Thoracic aorta (tissue), 2 donors: ENCODE data around the gene BPIFB6. TPM values are rescaled to one million over a fixed set of nuclear protein-coding genes. Genes with fewer than 3 reads are reported as not detected.

Source experiments
- ATAC-seq: fragments of 150-250 bp; one replicate; pipeline ENCODE4 v1.8.0; 2017; ENCODE audit warnings: low read depth; ENCODE audit not compliant: insufficient number of reproducible peaks, low FRiP score
- DNase-seq: peaks from one replicate; pipeline ENCODE4 v3.0.0-alpha.2; 2020; ENCODE audit warnings: low spot score
- H3K27ac ChIP-seq, 2 donors: fragments of 200-600 bp; sonication (generic); 1 replicate in 1 of 2; 2 replicates in 1 of 2; pipeline ENCODE4 v1.5.1; 2016; ENCODE audit warnings: mild to moderate bottlenecking in 2 of 2, moderate library complexity in 2 of 2
- H3K27me3 ChIP-seq: fragments of 200-600 bp; sonication (generic); replicated peaks from 2 replicates; pipeline ENCODE4 v1.6.0; 2016; ENCODE audit warnings: mild to moderate bottlenecking; ENCODE audit not compliant: insufficient read depth
- H3K36me3 ChIP-seq: fragments of 200-600 bp; sonication (generic); one replicate; pipeline ENCODE4 v1.5.1; 2016
- H3K4me1 ChIP-seq, 2 donors: fragments of 200-600 bp; sonication (generic); 1 replicate in 1 of 2; 2 replicates in 1 of 2; pipeline versions ENCODE4 v1.5.1 to v1.6.0; 2016; ENCODE audit warnings: low read depth in 2 of 2, mild to moderate bottlenecking in 1 of 2; ENCODE audit not compliant: control insufficient read depth in 1 of 2
- H3K4me3 ChIP-seq: fragments of 200-600 bp; sonication (generic); 2 replicates; pipeline ENCODE4 v1.5.1; 2016; ENCODE audit warnings: mild to moderate bottlenecking
- H3K9me3 ChIP-seq: fragments of 200-600 bp; sonication (generic); 2 replicates; pipeline ENCODE4 v1.5.1; 2016
- total RNA-seq, 2 donors: library from RNA; depleted of rRNA; stranded (reverse); fragments of >200 nt; gene quantifications; one replicate each; pipeline versions ENCODE4 v1.1.0 to v1.2.3, GENCODE V29; 2016
- TF ChIP-seq, protein P1 (sequence below): fragments of 200-600 bp; sonication (generic); IDR thresholded peaks from one replicate; pipeline ENCODE4 v1.5.1; 2019; ENCODE audit warnings: antibody characterized with exemption

Gene BPIFB6
- total RNA-seq, 2 donors from 2014 or later = not detected

DNA sequence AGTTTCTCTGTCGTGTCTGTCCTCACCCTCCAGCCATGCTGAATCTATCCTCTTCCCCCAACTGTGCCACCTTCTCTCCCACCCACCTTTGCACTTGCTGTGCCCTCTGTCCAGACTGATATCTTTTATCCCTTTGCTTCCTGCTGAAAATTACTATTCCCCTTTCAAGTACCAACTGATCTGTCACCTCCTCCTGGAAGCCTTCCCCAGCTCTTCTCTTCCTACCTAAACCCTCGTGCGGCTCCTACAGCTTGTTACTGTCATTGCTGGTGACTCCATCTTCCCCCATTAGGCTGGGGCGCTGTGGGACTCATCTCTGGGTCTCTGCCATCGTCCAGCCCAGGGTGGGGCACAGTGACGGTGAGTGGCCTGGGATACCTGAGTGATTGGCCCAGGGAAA, 1.1 kb downstream of the BPIFB6 start:
- no peaks in the 10 kb centered on the region for H3K36me3 ChIP-seq
- DNase-seq (no peak), ATAC-seq (no peak)
- H3K4me3 ChIP-seq = no peak overlapping the region
- no peaks in the 10 kb centered on the region for H3K9me3 ChIP-seq
- no peaks in the 10 kb centered on the region for H3K4me1 ChIP-seq
- TF ChIP-seq, protein P1, sequence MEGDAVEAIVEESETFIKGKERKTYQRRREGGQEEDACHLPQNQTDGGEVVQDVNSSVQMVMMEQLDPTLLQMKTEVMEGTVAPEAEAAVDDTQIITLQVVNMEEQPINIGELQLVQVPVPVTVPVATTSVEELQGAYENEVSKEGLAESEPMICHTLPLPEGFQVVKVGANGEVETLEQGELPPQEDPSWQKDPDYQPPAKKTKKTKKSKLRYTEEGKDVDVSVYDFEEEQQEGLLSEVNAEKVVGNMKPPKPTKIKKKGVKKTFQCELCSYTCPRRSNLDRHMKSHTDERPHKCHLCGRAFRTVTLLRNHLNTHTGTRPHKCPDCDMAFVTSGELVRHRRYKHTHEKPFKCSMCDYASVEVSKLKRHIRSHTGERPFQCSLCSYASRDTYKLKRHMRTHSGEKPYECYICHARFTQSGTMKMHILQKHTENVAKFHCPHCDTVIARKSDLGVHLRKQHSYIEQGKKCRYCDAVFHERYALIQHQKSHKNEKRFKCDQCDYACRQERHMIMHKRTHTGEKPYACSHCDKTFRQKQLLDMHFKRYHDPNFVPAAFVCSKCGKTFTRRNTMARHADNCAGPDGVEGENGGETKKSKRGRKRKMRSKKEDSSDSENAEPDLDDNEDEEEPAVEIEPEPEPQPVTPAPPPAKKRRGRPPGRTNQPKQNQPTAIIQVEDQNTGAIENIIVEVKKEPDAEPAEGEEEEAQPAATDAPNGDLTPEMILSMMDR = no peak
- H3K27me3 ChIP-seq = no peaks in the 10 kb centered on the region
- H3K27ac ChIP-seq = no peak overlapping the region

DNA sequence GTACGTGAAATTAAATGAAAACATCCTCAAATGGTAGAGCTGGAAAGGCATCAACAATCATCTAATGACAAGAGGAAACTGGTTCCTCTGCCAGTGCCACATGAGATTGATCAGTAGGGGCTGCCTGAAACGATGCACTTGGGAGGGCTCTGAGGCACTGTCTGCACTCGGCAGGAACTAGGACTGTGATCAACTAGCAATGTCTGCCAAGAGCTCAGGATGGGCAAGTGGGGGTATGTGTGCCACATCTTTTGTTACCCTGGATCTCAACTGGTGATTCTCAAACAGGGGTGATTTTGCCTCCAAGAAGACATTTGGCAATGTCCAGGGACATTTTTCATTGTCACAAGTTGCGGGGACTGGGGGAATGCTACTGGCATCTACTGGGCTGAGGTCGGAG, 1.9 kb downstream of the BPIFB6 start:
- TF ChIP-seq, protein P1 = no peak
- H3K4me1 ChIP-seq = no peaks in the 10 kb centered on the region
- H3K4me3 ChIP-seq = no peak overlapping the region

DNA sequence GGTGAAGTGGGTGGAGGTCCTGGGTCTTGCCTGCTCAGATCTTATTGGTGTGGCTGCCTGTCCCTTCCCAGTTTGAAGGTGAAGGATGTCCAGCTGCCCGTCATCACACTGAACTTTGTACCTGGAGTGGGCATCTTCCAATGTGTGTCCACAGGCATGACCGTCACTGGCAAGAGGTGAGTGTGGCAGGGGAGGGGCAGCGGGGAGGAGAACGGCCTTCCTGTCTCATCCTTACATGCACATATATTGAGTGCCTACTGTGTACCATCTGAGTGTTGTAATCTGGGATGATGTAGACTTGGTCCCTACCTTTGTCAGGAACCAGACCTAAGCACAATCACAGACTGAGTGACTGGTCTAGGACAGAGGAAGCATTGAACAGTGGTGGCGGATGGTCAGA, 2.7 kb downstream of the BPIFB6 start:
- ATAC-seq (no peak), DNase-seq (no peak)
- no peaks in the 10 kb centered on the region for H3K9me3 ChIP-seq
- H3K36me3 ChIP-seq = no peaks in the 10 kb centered on the region
- H3K4me3 ChIP-seq = no peak overlapping the region
- TF ChIP-seq, protein P1 = no peak
- no peak overlapping the region for H3K27ac ChIP-seq
- H3K27me3 ChIP-seq = no peaks in the 10 kb centered on the region
- H3K4me1 ChIP-seq = no peaks in the 10 kb centered on the region

More for the DNA sequence above, 1.9 kb downstream of the BPIFB6 start:
- no peaks in the 10 kb centered on the region for H3K36me3 ChIP-seq
- H3K9me3 ChIP-seq = no peaks in the 10 kb centered on the region
- ATAC-seq (no peak), DNase-seq (no peak)
- H3K27ac ChIP-seq = no peak overlapping the region
- no peaks in the 10 kb centered on the region for H3K27me3 ChIP-seq

DNA sequence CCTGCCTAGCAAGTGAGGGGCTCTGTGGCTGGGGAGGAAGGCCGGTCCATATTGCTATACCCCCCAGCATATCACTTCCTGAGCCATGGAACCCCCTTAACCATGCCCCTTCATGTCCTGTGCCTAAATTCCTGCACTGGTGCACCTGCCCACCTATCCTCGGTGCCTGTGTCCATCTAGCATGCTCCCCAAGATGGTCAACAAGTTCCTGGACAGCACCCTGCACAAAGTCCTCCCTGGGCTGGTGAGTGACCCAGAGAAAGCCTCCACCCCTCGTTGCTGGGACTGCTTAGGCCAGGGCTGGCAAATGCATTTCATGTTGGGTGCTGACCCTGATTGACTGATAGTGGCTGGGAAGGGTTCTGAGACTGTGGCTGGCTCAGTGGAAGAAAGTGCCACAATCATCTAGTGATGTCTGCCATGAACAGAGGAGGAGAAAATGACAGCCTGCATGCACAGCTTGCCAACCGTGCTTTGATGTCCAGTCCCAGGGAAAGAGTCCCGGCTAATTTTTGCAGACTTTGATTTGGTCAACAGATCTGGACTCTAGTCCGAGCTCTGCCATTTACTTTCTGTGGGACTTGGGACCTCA, 3.5 kb downstream of the BPIFB6 start:
- ATAC-seq (no peak), DNase-seq (no peak)
- H3K36me3 ChIP-seq = no peaks in the 10 kb centered on the region
- H3K9me3 ChIP-seq = no peaks in the 10 kb centered on the region
- H3K27me3 ChIP-seq = no peaks in the 10 kb centered on the region
- no peak overlapping the region for H3K4me3 ChIP-seq
- no peak overlapping the region for H3K27ac ChIP-seq
- TF ChIP-seq, protein P1 = no peak
- H3K4me1 ChIP-seq = no peaks in the 10 kb centered on the region

DNA sequence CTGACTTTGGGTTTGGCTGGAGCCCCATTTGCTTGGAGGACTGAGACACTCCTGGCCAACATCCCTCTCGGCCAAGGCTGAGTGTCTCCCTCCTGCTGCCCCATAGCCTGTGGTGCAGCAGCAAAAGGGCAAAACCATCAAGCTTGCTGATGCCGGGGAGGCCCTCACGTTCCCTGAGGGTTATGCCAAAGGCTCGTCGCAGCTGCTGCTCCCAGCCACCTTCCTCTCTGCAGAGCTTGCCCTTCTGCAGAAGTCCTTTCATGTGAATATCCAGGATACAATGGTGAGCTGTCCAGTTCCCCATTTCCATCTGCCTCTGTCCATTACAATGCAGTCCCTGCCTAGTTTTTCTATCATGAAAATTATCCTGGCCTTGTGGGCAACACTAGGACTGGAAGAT, 6.0 kb downstream of the BPIFB6 start:
- TF ChIP-seq, protein P1 = no peak
- ATAC-seq = no peak
- DNase-seq = no peak
- Histone ChIP-seq H3K4me3 (no peak overlapping the region), H3K27ac (no peak overlapping the region), H3K9me3 (no peaks in the 10 kb centered on the region), H3K4me1 (no peaks in the 10 kb centered on the region), H3K36me3 (no peaks in the 10 kb centered on the region), H3K27me3 (no peaks in the 10 kb centered on the region)
